NCI-H748 (cell line): ENCODE data around the gene SERPINH1.

Source experiments
- DNase-seq: peaks from one replicate; lab custom pipeline; 2025; ENCODE audit not compliant: unreplicated experiment; lab: John Stamatoyannopoulos, UW

SERPINH1 gene

GRCh38 chr11:75594211-75594610 is 32.2 kb downstream of the SERPINH1 start:
- peak; percentile 48 for DNase-seq

DNA sequence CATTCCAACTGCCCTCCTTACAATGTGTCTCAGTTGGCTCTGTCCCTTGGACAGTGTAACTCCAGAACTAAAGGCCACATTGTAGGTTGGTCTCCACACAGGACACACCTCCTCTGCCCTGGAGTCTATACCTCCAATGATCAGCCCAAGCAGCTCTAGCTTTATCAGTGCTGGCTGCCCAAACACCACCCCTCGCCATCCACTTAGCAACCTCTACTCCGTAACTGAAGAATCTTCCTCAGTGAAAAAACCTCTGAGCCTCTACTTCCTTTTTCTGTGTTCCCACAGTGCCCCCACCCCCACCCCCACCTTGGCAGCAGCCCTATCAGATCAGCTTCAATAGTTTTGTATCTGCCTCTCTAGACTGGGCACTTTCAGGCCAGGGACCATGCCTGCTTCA is 33.4 kb downstream of the SERPINH1 start:
- no peak for DNase-seq

- no peak for DNase-seq
These were observed 34.9 kb downstream of the SERPINH1 start for GRCh38 chr11:75596914-75597313.

GRCh38 chr11:75597636-75598035 is 35.6 kb downstream of the SERPINH1 start:
- DNase-seq: peak; percentile 81

DNA sequence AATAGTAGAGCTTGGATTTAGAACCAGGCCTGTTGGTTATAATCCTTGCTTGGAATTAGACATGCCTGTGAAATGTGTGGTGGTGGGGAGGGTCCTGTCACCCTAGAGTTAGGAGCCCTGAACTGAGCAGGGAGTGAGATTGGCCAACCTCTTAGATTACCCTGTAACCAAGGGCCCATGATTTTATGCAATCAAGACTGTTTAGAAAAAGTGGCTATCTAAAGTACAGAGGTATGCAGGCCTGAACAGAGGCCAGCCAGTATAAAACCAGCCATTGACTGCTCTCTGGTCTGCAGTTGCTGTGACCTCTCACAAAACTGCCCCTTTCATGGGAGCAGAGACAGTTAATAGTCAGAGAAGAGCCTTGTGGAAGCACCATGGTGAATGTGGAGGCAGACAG is 36.2 kb downstream of the SERPINH1 start:
- no peak for DNase-seq

- DNase-seq: no peak
These were observed 36.8 kb downstream of the SERPINH1 start for GRCh38 chr11:75598900-75599299.

GRCh38 chr11:75600356-75600755 is 38.3 kb downstream of the SERPINH1 start:
- no peak for DNase-seq

DNA sequence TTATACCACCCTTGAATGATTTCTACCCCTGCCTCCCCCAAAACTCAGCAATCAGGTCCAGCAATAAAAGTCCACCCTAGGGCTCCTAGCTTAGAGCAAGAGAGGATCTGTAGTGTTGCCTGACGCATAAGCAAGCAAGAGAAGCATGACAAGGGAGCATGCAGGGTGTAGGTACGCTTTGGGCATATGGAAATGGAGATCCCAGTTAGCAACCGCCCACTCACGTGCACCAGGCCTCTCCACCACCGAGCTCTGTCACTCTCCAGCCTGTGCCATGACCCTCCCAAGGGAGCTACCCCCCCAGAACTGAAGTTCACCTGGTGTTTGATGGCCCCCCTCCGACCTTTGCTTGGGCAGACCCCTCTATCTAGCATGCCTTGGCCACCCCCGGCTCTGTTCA is 39.4 kb downstream of the SERPINH1 start:
- no peak for DNase-seq

DNA sequence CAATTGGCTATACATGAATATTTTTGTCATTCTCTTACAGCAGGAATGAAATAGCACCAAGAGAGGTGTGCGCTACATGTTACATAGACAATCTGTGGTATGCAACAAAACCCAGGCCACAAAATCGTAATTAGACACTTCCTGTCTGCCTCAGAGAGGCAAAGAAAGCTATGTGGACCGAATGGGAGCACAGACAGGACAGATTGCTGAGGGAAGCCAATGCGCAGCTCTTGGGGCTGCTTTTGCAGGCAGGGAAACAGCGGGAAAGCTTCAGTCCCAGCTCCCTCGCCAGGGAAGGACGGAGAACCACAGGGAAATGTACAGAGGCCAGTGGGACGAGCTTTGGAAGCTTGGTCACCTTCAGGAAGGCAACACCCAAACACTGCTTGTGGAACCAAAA is 40.9 kb downstream of the SERPINH1 start:
- DNase-seq: no peak

DNA sequence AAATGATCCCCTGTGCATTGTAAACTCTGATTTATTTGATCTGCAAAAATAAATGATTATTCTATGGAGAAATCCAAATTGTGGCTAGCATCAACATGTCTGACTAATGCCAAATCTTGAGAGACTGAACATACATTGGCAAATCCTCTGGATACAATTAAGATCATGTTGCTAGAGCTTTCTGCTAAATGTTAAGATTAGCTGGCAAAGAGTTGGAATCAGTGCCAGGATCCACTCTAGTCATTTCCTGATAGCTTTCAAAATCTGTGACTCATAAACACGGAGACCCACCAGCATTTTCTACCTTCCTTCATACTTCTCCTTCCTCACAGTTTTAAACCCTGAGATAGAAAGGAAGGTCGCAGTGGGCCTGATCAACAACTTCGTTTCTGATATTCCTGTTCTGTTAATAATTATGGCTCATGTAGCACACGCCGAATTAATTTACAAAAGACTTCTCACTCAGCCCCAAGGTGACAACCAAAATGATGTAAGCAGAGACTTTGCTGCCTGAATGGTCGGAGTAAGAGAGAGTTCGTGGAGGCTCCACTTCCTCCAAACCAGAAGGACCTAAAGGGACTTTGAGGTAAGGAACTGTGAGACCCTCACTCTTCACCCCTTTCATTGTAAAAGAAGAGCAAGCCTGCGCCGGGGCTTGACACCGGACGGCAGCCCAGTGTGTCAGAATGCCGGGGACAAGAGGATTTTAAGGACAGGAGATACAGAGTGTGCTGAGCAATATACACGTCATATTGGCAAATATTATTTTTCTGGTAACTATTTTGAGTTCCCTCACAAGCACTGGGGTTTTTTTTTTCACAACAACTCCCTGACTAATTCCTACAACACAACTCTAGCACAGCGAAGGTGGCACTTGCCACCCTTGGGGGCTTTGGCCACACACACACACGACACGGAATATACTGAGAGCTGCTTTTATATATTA is 42.0 kb downstream of the SERPINH1 start:
- no peak for DNase-seq

DNA sequence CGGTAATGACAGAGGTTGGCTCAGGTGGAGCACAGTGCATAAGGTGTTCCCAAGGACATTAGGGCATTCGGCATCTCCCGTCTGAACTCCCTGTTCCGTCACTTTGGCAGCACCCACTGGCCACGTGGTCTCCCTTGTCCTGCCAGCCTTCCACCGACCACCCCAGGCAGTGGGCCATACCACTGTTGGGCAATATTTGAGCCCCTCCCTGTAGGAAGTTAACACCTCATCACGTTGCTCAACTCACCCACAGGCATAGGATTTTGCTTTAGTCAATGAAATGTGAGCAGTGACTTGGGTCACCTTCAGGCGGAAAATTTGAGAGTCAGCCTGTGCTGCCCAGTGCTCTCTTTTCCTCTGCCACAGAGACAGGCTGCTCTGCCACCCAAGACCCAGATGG is 44.0 kb downstream of the SERPINH1 start:
- no peak for DNase-seq

- DNase-seq: no peak
These were observed 49.8 kb downstream of the SERPINH1 start for GRCh38 chr11:75611823-75612222.

DNA sequence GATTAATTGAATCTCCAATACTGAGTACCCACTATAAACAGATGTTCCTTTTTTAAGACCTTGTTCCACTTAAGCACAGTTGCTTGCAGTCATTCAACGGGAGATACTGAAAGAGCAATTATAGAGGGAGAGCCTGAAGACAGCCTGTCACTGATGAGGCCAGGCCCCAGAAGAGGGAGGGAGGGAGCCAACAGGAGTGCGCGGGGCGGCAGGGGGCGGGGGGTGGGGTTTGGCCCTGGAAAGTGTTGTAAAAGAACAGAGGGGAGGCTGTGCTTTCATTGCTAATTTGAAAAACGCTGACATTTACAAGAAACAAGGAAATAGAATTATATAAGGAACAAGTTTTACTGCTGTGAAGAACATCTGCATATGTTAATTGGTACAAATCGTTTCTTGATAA is 53.7 kb downstream of the SERPINH1 start:
- DNase-seq: no peak

GRCh38 chr11:75616281-75616680 is 54.2 kb downstream of the SERPINH1 start:
- no peak for DNase-seq
